DOHH2 (cell line): ENCODE results near the gene ZNF177.
"Not testable (repeated sequence)": the region's sequence is repeated elsewhere in the genome, so short reads cannot be mapped to it uniquely, and the experiment has no call there.

Source experiments
- H3F3A ChIP-seq: fragments of 200-600 bp; sonication (generic), shearing (Covaris generic); 2 replicates; pipeline ENCODE4 v1.6.0; 2016; ENCODE audit warnings: antibody characterized with exemption, mild to moderate bottlenecking; ENCODE audit not compliant: control insufficient read depth, insufficient read depth
- H3K27ac ChIP-seq: fragments of 200-600 bp; sonication (generic); 2 replicates; pipeline ENCODE4 v1.5.1; 2014; ENCODE audit warnings: low read depth, mild to moderate bottlenecking, low read length, moderate library complexity
- H3K27me3 ChIP-seq: fragments of 200-600 bp; sonication (generic); 2 replicates; pipeline ENCODE4 v1.6.1; 2014; ENCODE audit warnings: mild to moderate bottlenecking, low read length, mixed read lengths; ENCODE audit not compliant: control insufficient read depth
- H3K36me3 ChIP-seq: fragments of 200-600 bp; sonication (generic); 2 replicates; pipeline ENCODE4 v1.6.1; 2014; ENCODE audit warnings: mild to moderate bottlenecking, low read length, moderate library complexity, mixed read lengths; ENCODE audit not compliant: control insufficient read depth
- H3K4me1 ChIP-seq: fragments of 200-600 bp; sonication (generic); 2 replicates; pipeline ENCODE4 v1.6.1; 2014; ENCODE audit warnings: mild to moderate bottlenecking, low read length, mixed read lengths; ENCODE audit not compliant: control insufficient read depth
- H3K4me2 ChIP-seq: fragments of 200-600 bp; sonication (generic); 2 replicates; pipeline ENCODE4 v1.6.0; 2014; ENCODE audit warnings: mild to moderate bottlenecking, low read length, moderate library complexity
- H3K4me3 ChIP-seq: fragments of 200-600 bp; sonication (generic); 2 replicates; pipeline ENCODE4 v1.5.1; 2014; ENCODE audit warnings: mild to moderate bottlenecking, low read length, mixed read lengths
- H3K79me2 ChIP-seq: fragments of 200-600 bp; sonication (generic); 2 replicates; pipeline ENCODE4 v1.6.1; 2014; ENCODE audit warnings: mild to moderate bottlenecking, low read length, mixed read lengths; ENCODE audit not compliant: control insufficient read depth
- H3K9me2 ChIP-seq: fragments of 200-600 bp; sonication (generic); replicated peaks from 2 replicates; pipeline ENCODE4 v1.6.1; 2014; ENCODE audit warnings: mild to moderate bottlenecking, low read length, mixed read lengths; ENCODE audit not compliant: control insufficient read depth
- H3K9me3 ChIP-seq: fragments of 200-600 bp; sonication (generic); 2 replicates; pipeline ENCODE4 v1.6.1; 2014; ENCODE audit warnings: antibody characterized with exemption, low read length, mixed read lengths; ENCODE audit not compliant: control insufficient read depth, insufficient read depth
- H4K20me1 ChIP-seq: fragments of 200-600 bp; sonication (generic); 2 replicates; pipeline ENCODE4 v1.6.0; 2014; ENCODE audit warnings: low read depth, mild to moderate bottlenecking, antibody characterized with exemption, low read length, moderate library complexity; ENCODE audit not compliant: control insufficient read depth, insufficient read depth
- CTCF ChIP-seq: fragments of 200-600 bp; sonication (generic); IDR thresholded peaks from one replicate; pipeline ENCODE4 v1.5.1; 2014; ENCODE audit warnings: antibody characterized with exemption, mild to moderate bottlenecking, low read depth, low read length; ENCODE audit not compliant: poor library complexity, severe bottlenecking
- EZH2phosphoT487 ChIP-seq: fragments of 200-600 bp; sonication (generic); IDR thresholded peaks from 2 replicates; pipeline ENCODE4 v1.6.1; 2017; ENCODE audit warnings: borderline replicate concordance, mild to moderate bottlenecking, antibody characterized with exemption, low read length, moderate library complexity, mixed read lengths

Gene ZNF177

GRCh38 chr19:9362905-9363304 is at the start of gene ZNF177:
Gene ZNF177, plus strand, starts transcription at chr19:9363013. Its CDS starts 15,299 bp downstream, at chr19:9378312.
- Histone ChIP-seq H3K9me3 (peaks cover 2% of the 10 kb centered on the region; the same call in 1 of the 2 replicates), H3K27me3 (no peaks in the 10 kb centered on the region), H3K36me3 (no peaks in the 10 kb centered on the region), H3K4me3 (no peak within 1 kb of the TSS), H4K20me1 (no peaks in the 10 kb centered on the region), H3K4me2 (no peak within 1 kb of the TSS), H3F3A (no peaks in the 10 kb centered on the region), H3K79me2 (no peaks in the 10 kb centered on the region), H3K27ac (no peak within 1 kb of the TSS), H3K4me1 (no peaks in the 10 kb centered on the region), H3K9me2 (no peaks in the 10 kb centered on the region)
- TF ChIP-seq EZH2phosphoT487 (no peak), CTCF (no peak)

- Histone ChIP-seq H3K27ac (no peak overlapping the region), H3K9me3 (peaks cover 4% of the 10 kb centered on the region), H3K4me3 (no peak overlapping the region), H3K36me3 (no peaks in the 10 kb centered on the region), H3K27me3 (no peaks in the 10 kb centered on the region), H3K4me1 (peaks cover 6% of the 10 kb centered on the region), H3F3A (no peaks in the 10 kb centered on the region), H3K4me2 (no peak overlapping the region), H4K20me1 (no peaks in the 10 kb centered on the region), H3K9me2 (no peaks in the 10 kb centered on the region), H3K79me2 (no peaks in the 10 kb centered on the region)
- no peak for TF ChIP-seq EZH2phosphoT487
- TF ChIP-seq CTCF = no peak
Measured at GRCh38 chr19:9313756-9314155, 49.1 kb upstream of the ZNF177 start.

GRCh38 chr19:9321338-9321737 is 41.5 kb upstream of the ZNF177 start:
- no peak overlapping the region for H3K4me2 ChIP-seq
- H3K27ac ChIP-seq = no peak overlapping the region
- TF ChIP-seq CTCF (no peak), EZH2phosphoT487 (no peak)
- no peaks in the 10 kb centered on the region for H3K36me3 ChIP-seq
- H3K4me1 ChIP-seq = peaks cover 17% of the 10 kb centered on the region
- H3F3A ChIP-seq = 0 out of 2 replicates have a peak, but pooled peaks cover 3% of the 10 kb centered on the region
- no peaks in the 10 kb centered on the region for H4K20me1 ChIP-seq
- H3K9me2 ChIP-seq = no peaks in the 10 kb centered on the region
- H3K4me3 ChIP-seq = no peak overlapping the region
- no peaks in the 10 kb centered on the region for H3K27me3 ChIP-seq
- H3K79me2 ChIP-seq = peaks cover 6% of the 10 kb centered on the region
- H3K9me3 ChIP-seq = peaks cover 17% of the 10 kb centered on the region

GRCh38 chr19:9321756-9322155 is 41.1 kb upstream of the ZNF177 start:
- H3K27me3 ChIP-seq = not testable (repeated sequence)

GRCh38 chr19:9322201-9322600 is 40.6 kb upstream of the ZNF177 start:
- not testable (repeated sequence) for H3K4me2 ChIP-seq, H3K27me3 ChIP-seq, H3K27ac ChIP-seq, H4K20me1 ChIP-seq, H3F3A ChIP-seq, H3K4me3 ChIP-seq, H3K36me3 ChIP-seq, H3K79me2 ChIP-seq, H3K9me2 ChIP-seq
- Histone ChIP-seq H3K4me1 (peaks cover 17% of the 10 kb centered on the region), H3K9me3 (peaks cover 17% of the 10 kb centered on the region)

More at GRCh38 chr19:9321756-9322155, 41.1 kb upstream of the ZNF177 start:
- H3K79me2 ChIP-seq, H3K4me2 ChIP-seq, H3K9me2 ChIP-seq, H3K27ac ChIP-seq, H3F3A ChIP-seq, H3K4me3 ChIP-seq, H4K20me1 ChIP-seq, H3K36me3 ChIP-seq: not testable (repeated sequence)
- Histone ChIP-seq H3K4me1 (peaks cover 17% of the 10 kb centered on the region), H3K9me3 (peaks cover 17% of the 10 kb centered on the region)
